Progenitor cell of endocrine pancreas (in vitro differentiated cells): ENCODE results near the gene HIVEP3. TPM values are rescaled to one million over a fixed set of nuclear protein-coding genes. Genes with fewer than 3 reads are reported as not detected.

Experiments used
- DNase-seq: peaks from one replicate; pipeline ENCODE4 v3.0.0; 2021; ENCODE audit warnings: low spot score; ENCODE audit not compliant: unreplicated experiment
- H3K27ac Mint-ChIP-seq: 2 replicates; pipeline ENCODE4 v1.8.0; 2021; ENCODE audit warnings: mild to moderate bottlenecking, moderate library complexity, mixed read lengths
- H3K27me3 Mint-ChIP-seq: 2 replicates; pipeline ENCODE4 v1.8.0; 2021; ENCODE audit warnings: mixed read lengths
- H3K36me3 Mint-ChIP-seq: 2 replicates; pipeline ENCODE4 v1.8.0; 2022; ENCODE audit warnings: mixed read lengths; ENCODE audit not compliant: insufficient read depth
- H3K4me1 Mint-ChIP-seq: 2 replicates; pipeline ENCODE4 v1.8.0; 2021; ENCODE audit warnings: low read depth, mixed read lengths
- H3K4me3 Mint-ChIP-seq: 2 replicates; pipeline ENCODE4 v1.8.0; 2021; ENCODE audit warnings: low read depth, mild to moderate bottlenecking, moderate library complexity, mixed read lengths
- H3K9me3 Mint-ChIP-seq: 2 replicates; pipeline ENCODE4 v1.8.0; 2021; ENCODE audit warnings: low read depth, mixed read lengths
- total RNA-seq: library from RNA; stranded (reverse); gene quantifications from 2 replicates; pipeline ENCODE4 v1.2.1, GENCODE V29; 2021
- TF ChIP-seq, protein P1 (sequence below): fragments of 200-600 bp; sonication (generic); IDR thresholded peaks from one replicate; pipeline ENCODE4 v1.5.0; 2021; ENCODE audit warnings: antibody characterized with exemption, mild to moderate bottlenecking; ENCODE audit not compliant: unreplicated experiment

HIVEP3 gene
- total RNA-seq, 1 donor from 2014 or later, result 1.1 TPM

DNA sequence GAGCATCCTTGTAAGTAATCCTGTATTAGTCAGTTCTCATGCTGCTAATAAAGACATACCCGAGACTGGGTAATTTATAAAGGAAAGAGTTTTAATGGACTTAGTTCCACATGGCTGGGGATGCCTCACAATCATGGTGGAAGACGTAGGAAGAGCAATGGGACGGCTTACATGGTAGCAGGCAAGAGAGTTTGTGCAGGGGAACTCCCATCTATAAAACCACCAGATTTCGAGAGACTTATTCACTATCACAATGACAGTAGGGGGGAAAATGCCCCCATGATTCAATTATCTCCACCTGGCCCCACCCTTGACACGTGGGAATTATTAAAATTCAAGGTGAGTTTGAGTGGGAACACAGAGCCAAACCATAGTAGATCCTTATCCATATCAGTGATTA is 124.7 kb downstream of the HIVEP3 start:
- peaks cover 3% of the 10 kb centered on the region for H3K27me3 Mint-ChIP-seq
- H3K9me3 Mint-ChIP-seq, result no peaks in the 10 kb centered on the region
- no peak for DNase-seq
- no peaks in the 10 kb centered on the region for H3K36me3 Mint-ChIP-seq
- TF ChIP-seq, protein P1, sequence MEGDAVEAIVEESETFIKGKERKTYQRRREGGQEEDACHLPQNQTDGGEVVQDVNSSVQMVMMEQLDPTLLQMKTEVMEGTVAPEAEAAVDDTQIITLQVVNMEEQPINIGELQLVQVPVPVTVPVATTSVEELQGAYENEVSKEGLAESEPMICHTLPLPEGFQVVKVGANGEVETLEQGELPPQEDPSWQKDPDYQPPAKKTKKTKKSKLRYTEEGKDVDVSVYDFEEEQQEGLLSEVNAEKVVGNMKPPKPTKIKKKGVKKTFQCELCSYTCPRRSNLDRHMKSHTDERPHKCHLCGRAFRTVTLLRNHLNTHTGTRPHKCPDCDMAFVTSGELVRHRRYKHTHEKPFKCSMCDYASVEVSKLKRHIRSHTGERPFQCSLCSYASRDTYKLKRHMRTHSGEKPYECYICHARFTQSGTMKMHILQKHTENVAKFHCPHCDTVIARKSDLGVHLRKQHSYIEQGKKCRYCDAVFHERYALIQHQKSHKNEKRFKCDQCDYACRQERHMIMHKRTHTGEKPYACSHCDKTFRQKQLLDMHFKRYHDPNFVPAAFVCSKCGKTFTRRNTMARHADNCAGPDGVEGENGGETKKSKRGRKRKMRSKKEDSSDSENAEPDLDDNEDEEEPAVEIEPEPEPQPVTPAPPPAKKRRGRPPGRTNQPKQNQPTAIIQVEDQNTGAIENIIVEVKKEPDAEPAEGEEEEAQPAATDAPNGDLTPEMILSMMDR, result no peak
- H3K4me1 Mint-ChIP-seq, result no peaks in the 10 kb centered on the region
- no peak overlapping the region for H3K4me3 Mint-ChIP-seq
- no peak overlapping the region for H3K27ac Mint-ChIP-seq

DNA sequence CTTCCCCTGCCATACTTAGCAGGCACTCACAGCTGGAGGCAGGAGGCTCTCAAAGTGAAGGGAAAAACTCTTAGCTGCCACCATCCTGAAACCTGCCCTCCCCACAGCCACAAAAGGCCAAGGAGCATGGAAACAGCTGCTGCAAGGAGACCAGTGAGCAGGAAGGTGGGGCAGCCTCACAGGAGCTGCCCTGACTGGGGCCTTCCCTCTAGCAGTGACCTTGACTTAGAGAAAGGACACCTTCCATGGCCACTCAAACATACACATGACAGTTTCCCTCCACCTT is 126.3 kb downstream of the HIVEP3 start:
- no peaks in the 10 kb centered on the region for H3K9me3 Mint-ChIP-seq
- TF ChIP-seq, protein P1, result no peak
- no peaks in the 10 kb centered on the region for H3K36me3 Mint-ChIP-seq
- peaks cover 3% of the 10 kb centered on the region for H3K27me3 Mint-ChIP-seq
- no peak overlapping the region for H3K27ac Mint-ChIP-seq
- no peak for DNase-seq
- H3K4me3 Mint-ChIP-seq, result no peak overlapping the region
- no peaks in the 10 kb centered on the region for H3K4me1 Mint-ChIP-seq

DNA sequence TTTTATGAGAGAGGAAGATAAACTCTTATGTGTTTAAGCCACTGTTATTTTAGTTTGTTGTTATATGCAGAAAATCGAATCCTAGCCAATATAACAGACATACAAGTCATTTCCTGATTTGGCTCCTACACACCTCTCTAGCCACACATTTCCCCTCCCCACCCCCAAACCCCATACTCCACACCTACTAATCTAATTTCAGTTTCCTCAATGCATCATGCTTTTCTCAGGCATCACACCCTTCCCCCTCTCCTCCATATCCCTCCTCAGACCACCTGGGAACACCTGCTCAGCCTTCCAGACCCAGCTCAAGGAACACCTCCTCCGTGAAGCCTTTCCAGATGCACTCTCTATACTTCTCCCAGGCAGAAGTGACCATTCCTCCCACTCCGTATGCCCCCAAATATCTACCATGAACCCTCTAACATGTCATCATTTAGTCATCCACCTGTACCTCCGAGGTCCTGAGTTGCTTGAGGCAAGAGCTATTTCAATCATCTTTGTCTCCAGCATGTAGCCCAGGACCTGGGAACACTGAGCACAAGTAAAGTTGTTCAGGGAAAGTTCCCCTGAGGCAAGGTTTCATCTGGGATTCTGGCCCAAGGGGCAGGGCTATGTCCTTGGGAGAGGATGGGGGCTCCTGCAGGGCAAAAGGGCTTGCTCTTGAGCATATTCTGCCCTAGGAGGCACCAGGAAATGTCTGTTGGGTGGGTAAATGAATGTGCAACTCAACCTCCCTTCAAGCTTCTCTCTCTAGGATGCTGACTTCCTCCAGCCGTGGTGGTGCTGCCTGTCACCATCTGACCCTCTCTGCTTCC is 126.8 kb downstream of the HIVEP3 start:
- no peak overlapping the region for H3K27ac Mint-ChIP-seq
- peaks cover 1% of the 10 kb centered on the region for H3K27me3 Mint-ChIP-seq
- DNase-seq, result no peak
- no peaks in the 10 kb centered on the region for H3K4me1 Mint-ChIP-seq
- H3K4me3 Mint-ChIP-seq, result no peak overlapping the region
- H3K36me3 Mint-ChIP-seq, result no peaks in the 10 kb centered on the region
- no peaks in the 10 kb centered on the region for H3K9me3 Mint-ChIP-seq
- TF ChIP-seq, protein P1, result no peak

DNA sequence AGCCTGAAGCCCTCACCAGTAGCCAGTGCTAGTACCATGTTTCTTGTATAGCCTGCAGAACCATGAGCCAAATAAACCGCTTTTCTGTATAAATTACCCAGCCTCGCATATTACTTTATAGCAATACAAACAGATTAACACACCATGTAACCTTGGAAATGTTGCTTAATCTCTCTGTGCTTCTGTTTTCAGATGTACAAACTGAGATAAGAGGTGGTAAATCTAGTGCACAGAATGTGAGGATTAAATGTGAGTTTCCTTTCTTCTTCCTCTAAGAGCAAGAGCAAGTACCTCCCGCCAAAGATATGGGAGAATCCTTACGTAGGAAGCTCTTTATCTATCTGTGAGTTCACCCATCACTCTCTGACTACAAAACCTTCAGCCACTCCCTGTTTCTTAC is 128.4 kb downstream of the HIVEP3 start:
- no peak overlapping the region for H3K4me3 Mint-ChIP-seq

DNA sequence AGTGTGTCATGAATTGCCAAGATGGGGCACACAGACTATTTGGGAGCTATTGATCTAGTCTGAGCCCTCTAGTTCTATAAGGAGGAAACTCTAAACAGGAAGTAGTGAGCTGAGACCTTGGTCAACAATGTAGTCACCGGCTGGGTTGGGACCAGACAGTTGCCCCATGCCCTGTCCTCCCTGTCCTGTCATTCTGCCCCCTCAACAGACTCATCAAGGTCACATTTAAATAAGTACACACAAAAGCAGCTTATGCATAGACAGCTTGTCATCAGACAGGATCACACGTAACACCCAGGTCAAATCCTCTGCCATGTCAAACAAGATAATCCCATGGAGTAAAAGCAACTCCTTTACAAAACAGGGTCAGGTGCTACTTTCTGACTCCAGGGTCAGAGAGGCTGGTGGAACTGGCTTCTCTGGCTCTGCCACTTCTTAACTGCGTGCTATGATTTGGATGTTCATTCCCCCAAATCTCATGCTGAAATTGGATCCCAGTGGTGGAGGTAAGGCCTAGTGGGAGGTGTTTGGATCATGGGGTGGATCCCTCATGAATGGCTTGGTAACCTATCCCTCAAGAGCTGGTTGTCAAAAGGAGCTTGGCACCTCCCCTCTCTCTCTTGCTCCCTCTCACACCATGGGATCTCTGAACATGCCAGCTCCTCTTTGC is 128.9 kb downstream of the HIVEP3 start:
- no peak overlapping the region for H3K27ac Mint-ChIP-seq
- no peaks in the 10 kb centered on the region for H3K4me1 Mint-ChIP-seq
- no peaks in the 10 kb centered on the region for H3K9me3 Mint-ChIP-seq
- H3K36me3 Mint-ChIP-seq, result no peaks in the 10 kb centered on the region
- H3K27me3 Mint-ChIP-seq, result peaks cover 4% of the 10 kb centered on the region
- DNase-seq, result no peak
- TF ChIP-seq, protein P1, result no peak
- no peak overlapping the region for H3K4me3 Mint-ChIP-seq

More for the DNA sequence above, 128.4 kb downstream of the HIVEP3 start:
- no peaks in the 10 kb centered on the region for H3K9me3 Mint-ChIP-seq
- no peaks in the 10 kb centered on the region for H3K4me1 Mint-ChIP-seq
- H3K36me3 Mint-ChIP-seq, result no peaks in the 10 kb centered on the region
- no peaks in the 10 kb centered on the region for H3K27me3 Mint-ChIP-seq
- H3K27ac Mint-ChIP-seq, result no peak overlapping the region
- no peak for DNase-seq
- TF ChIP-seq, protein P1, result no peak
